DMS153 (cell line): ENCODE results near the gene HOGA1.

Experiments
- DNase-seq: peaks from one replicate; lab custom pipeline; 2025; lab: John Stamatoyannopoulos, UW

HOGA1 gene

GRCh38 chr10:97584060-97584797, at the start of gene HOGA1:
Gene HOGA1, plus strand, starts transcription at chr10:97584389. Its CDS starts 315 bp downstream, at chr10:97584704.
- no peak for DNase-seq

GRCh38 chr10:97534746-97535367, 49.3 kb upstream of the HOGA1 start:
- DNase-seq = no peak

- DNase-seq = no peak
Observed at GRCh38 chr10:97537186-97537869, 46.9 kb upstream of the HOGA1 start.

- DNase-seq = no peak
Observed at GRCh38 chr10:97538411-97538810, 45.8 kb upstream of the HOGA1 start.

- no peak for DNase-seq
Observed at GRCh38 chr10:97538839-97539238, 45.4 kb upstream of the HOGA1 start.

GRCh38 chr10:97539523-97540200, 44.5 kb upstream of the HOGA1 start:
- no peak for DNase-seq

- DNase-seq = no peak
Observed at GRCh38 chr10:97540669-97541500, 43.3 kb upstream of the HOGA1 start.

- no peak for DNase-seq
Observed at GRCh38 chr10:97542169-97543024, 41.8 kb upstream of the HOGA1 start.

- DNase-seq = no peak
Observed at GRCh38 chr10:97543025-97543546, 41.1 kb upstream of the HOGA1 start.

GRCh38 chr10:97546456-97547270, 37.5 kb upstream of the HOGA1 start:
- no peak for DNase-seq

GRCh38 chr10:97547271-97547600, 37.0 kb upstream of the HOGA1 start:
- DNase-seq = no peak

GRCh38 chr10:97547962-97548361, 36.2 kb upstream of the HOGA1 start:
- no peak for DNase-seq

- DNase-seq = no peak
Observed at GRCh38 chr10:97548828-97549455, 35.2 kb upstream of the HOGA1 start.

- DNase-seq = no peak
Observed at GRCh38 chr10:97549587-97550322, 34.4 kb upstream of the HOGA1 start.

- DNase-seq = no peak
Observed at GRCh38 chr10:97550336-97551149, 33.6 kb upstream of the HOGA1 start.

GRCh38 chr10:97551271-97551670, 32.9 kb upstream of the HOGA1 start:
- no peak for DNase-seq

- DNase-seq = peak; percentile 27
Observed at GRCh38 chr10:97553575-97554031, 30.6 kb upstream of the HOGA1 start.
